Tibial artery (tissue), 4 donors: Measurements from ENCODE around the gene ZNF30.
"Not testable (repeated sequence)": the region's sequence is repeated elsewhere in the genome, so short reads cannot be mapped to it uniquely, and the experiment has no call there.

ENCODE experiments used
- DNase-seq, 2 donors: peaks; one replicate each; pipeline ENCODE4 v3.0.0-alpha.2; 2019
- H3K27ac ChIP-seq, 2 donors: fragments of 200-600 bp; sonication (generic) in 1 of 2; 1 replicate in 1 of 2; 2 replicates in 1 of 2; pipeline ENCODE4 v1.5.1; 2018 to 2019; ENCODE audit warnings: mild to moderate bottlenecking in 1 of 2
- H3K27me3 ChIP-seq, 2 donors: fragments of 200-600 bp; sonication (generic) in 1 of 2; one replicate each; pipeline versions ENCODE4 v1.5.1 to v1.6.0; 2016 to 2019
- H3K36me3 ChIP-seq, 3 donors: fragments of 200-600 bp; sonication (generic) in 2 of 3; one replicate each; pipeline ENCODE4 v1.5.1; 2016 to 2019; ENCODE audit warnings: mild to moderate bottlenecking in 2 of 3
- H3K4me1 ChIP-seq, 4 donors: fragments of 200-600 bp; sonication (generic) in 2 of 4; 1 replicate in 3 of 4; 2 replicates in 1 of 4; pipeline ENCODE4 v1.5.1; 2016 to 2019
- H3K4me3 ChIP-seq, 2 donors: fragments of 200-600 bp; sonication (generic) in 1 of 2; 1 replicate in 1 of 2; 2 replicates in 1 of 2; pipeline ENCODE4 v1.5.1; 2018 to 2019; ENCODE audit warnings: mild to moderate bottlenecking in 2 of 2
- H3K9me3 ChIP-seq, 3 donors: fragments of 200-600 bp; sonication (generic) in 1 of 3; one replicate each; pipeline ENCODE4 v1.5.1; 2016 to 2019
- CTCF ChIP-seq, 2 experiments: fragments of 200-600 bp in 1 of 2; fragments of 450-650 bp in 1 of 2; IDR thresholded peaks; one replicate each; pipeline ENCODE4 v1.5.1; 2017 to 2019; ENCODE audit warnings: antibody characterized with exemption in 2 of 2, mild to moderate bottlenecking in 1 of 2, moderate library complexity in 1 of 2
- intact Hi-C: fragments of 100-400 bp; cut with DNase I; formaldehyde crosslinking; loops from one replicate; pipeline ENCODE4 v1.15.0; 2023; ENCODE audit warnings: low total_unique reads

The ZNF30 gene

GRCh38 chr19:34990578-34991192 lies 64.0 kb downstream of the ZNF30 start:
- Histone ChIP-seq H3K4me1 (peaks cover 0 to 11% (median 7%) of the 10 kb centered on the region in 4 donors), H3K4me3 (no peak overlapping the region), H3K27me3 (peaks cover 0 to 2% of the 10 kb centered on the region in 2 donors), H3K36me3 (no peaks in the 10 kb centered on the region), H3K9me3 (no peaks in the 10 kb centered on the region), H3K27ac (no peak overlapping the region)
- no peak for TF ChIP-seq CTCF (IDR thresholded peaks at IDR 0.05)
- DNase-seq: peak in 1 of 2 donors; percentile 35
- intact Hi-C loops: no loop called here

GRCh38 chr19:34991542-34992333 lies 65.0 kb downstream of the ZNF30 start:
- Histone ChIP-seq H3K27ac (no peak overlapping the region), H3K4me1 (peaks cover 0 to 11% (median 7%) of the 10 kb centered on the region in 4 donors), H3K9me3 (no peaks in the 10 kb centered on the region), H3K36me3 (no peaks in the 10 kb centered on the region), H3K27me3 (peaks cover 0 to 2% of the 10 kb centered on the region in 2 donors), H3K4me3 (no peak overlapping the region)
- intact Hi-C loops: no loop called here
- no peak for TF ChIP-seq CTCF (IDR thresholded peaks at IDR 0.05)
- DNase-seq: peak in 1 of 2 donors; percentile 1

- DNase-seq, H3K9me3 ChIP-seq, intact Hi-C loops, H3K4me3 ChIP-seq, H3K27me3 ChIP-seq, H3K27ac ChIP-seq, H3K36me3 ChIP-seq: not testable (repeated sequence)
- peaks cover 0 to 11% (median 7%) of the 10 kb centered on the region in 4 donors for H3K4me1 ChIP-seq
Observed at GRCh38 chr19:34992582-34992981, 65.9 kb downstream of the ZNF30 start.

GRCh38 chr19:34994286-34994642 lies 67.6 kb downstream of the ZNF30 start:
- Histone ChIP-seq H3K9me3 (no peaks in the 10 kb centered on the region), H3K4me1 (peaks cover 0 to 19% (median 15%) of the 10 kb centered on the region in 4 donors), H3K4me3 (no peak overlapping the region), H3K27me3 (peaks cover 0 to 2% of the 10 kb centered on the region in 2 donors), H3K27ac (peak overlapping the region; percentile 59 to 62), H3K36me3 (no peaks in the 10 kb centered on the region)
- no peak for DNase-seq
- TF ChIP-seq CTCF (IDR thresholded peaks at IDR 0.05): no peak
- intact Hi-C loops: no loop called here
